Measurements from ENCODE around the gene C14orf119.
A peak's percentile ranks its signal among the peaks of the same experiment; 100 is the strongest.

C14orf119 gene

GRCh38 chr14:23052182-23052623, 43.1 kb upstream of the C14orf119 start:
- no peak for DNase-seq (ENCODE audit: low spot score)
- ChIA-PET POLR2A (ENCODE audit: low non-redundant PET) (no interaction called here), CTCF (interaction anchor here (1.1 kb wide), 1 partner anchor 87 kb away, joined by 3 read pairs; no protein-coding TSS in a partner anchor)
- no peak for TF ChIP-seq CTCF (conservative IDR thresholded peaks at IDR 0.05; ENCODE audit: low read depth)
- H3K27ac ChIP-seq: peak overlapping the region; percentile 46

- H3K27ac ChIP-seq: peak overlapping the region; percentile 46
- ChIA-PET CTCF (interaction anchor here (1.1 kb wide), 1 partner anchor 88 kb away, joined by 3 read pairs; no protein-coding TSS in a partner anchor), POLR2A (ENCODE audit: low non-redundant PET) (no interaction called here)
- TF ChIP-seq CTCF (conservative IDR thresholded peaks at IDR 0.05; ENCODE audit: low read depth): no peak
- DNase-seq (ENCODE audit: low spot score): no peak
Observed at GRCh38 chr14:23052671-23053070, 42.6 kb upstream of the C14orf119 start.

GRCh38 chr14:23053426-23053825, 41.9 kb upstream of the C14orf119 start:
- CTCF ChIA-PET: interaction anchor here (0.6 kb wide), 1 partner anchor 1836 kb away, joined by 3 read pairs; no protein-coding TSS in a partner anchor
- TF ChIP-seq CTCF (conservative IDR thresholded peaks at IDR 0.05; ENCODE audit: low read depth): no peak
- POLR2A ChIA-PET (ENCODE audit: low non-redundant PET): no interaction called here
- DNase-seq (ENCODE audit: low spot score): no peak
- peak overlapping the region; percentile 23 for H3K27ac ChIP-seq

- no peak for TF ChIP-seq CTCF (conservative IDR thresholded peaks at IDR 0.05; ENCODE audit: low read depth)
- ChIA-PET POLR2A (ENCODE audit: low non-redundant PET) (no interaction called here), CTCF (interaction anchor here (0.6 to 1.6 kb wide), 4 partner anchors 15 to 1837 kb away, joined by 3 to 5 read pairs (median 4); no protein-coding TSS in a partner anchor)
- peak overlapping the region; percentile 23 for H3K27ac ChIP-seq
- no peak for DNase-seq (ENCODE audit: low spot score)
Observed at GRCh38 chr14:23054000-23054811, 41.1 kb upstream of the C14orf119 start.

GRCh38 chr14:23055147-23055550, 40.2 kb upstream of the C14orf119 start:
- no peak for TF ChIP-seq CTCF (conservative IDR thresholded peaks at IDR 0.05; ENCODE audit: low read depth)
- ChIA-PET POLR2A (ENCODE audit: low non-redundant PET) (no interaction called here), CTCF (interaction anchor here (0.8 to 4.5 kb wide), 4 partner anchors 8 to 69 kb away, joined by 5 to 69 read pairs (median 5); partner anchors contain the start of gene PSMB11)
- DNase-seq (ENCODE audit: low spot score): no peak
- H3K27ac ChIP-seq: peak overlapping the region; percentile 95

- DNase-seq (ENCODE audit: low spot score): no peak
- CTCF ChIA-PET: interaction anchor here (0.8 to 4.5 kb wide), 5 partner anchors 9 to 69 kb away, joined by 5 to 69 read pairs (median 5); partner anchors contain the start of gene PSMB11
- POLR2A ChIA-PET (ENCODE audit: low non-redundant PET): no interaction called here
- peak overlapping the region; percentile 95 for H3K27ac ChIP-seq
- TF ChIP-seq CTCF (conservative IDR thresholded peaks at IDR 0.05; ENCODE audit: low read depth): no peak
Observed at GRCh38 chr14:23055621-23056144, 39.6 kb upstream of the C14orf119 start.
